ENCODE results near the gene CTSF. TPM values are rescaled to one million over a fixed set of nuclear protein-coding genes. Genes with fewer than 3 reads are reported as not detected.

Gene CTSF
- total and polyA plus RNA-seq, 2 donors from 2014 or later: 58.0 to 80.4 TPM

- Histone ChIP-seq H3K27ac (ENCODE audit: low read depth in 2 of 2, low read length in 2 of 2) (no peak overlapping the region), H3K4me1 (ENCODE audit: control insufficient read depth in 2 of 3, insufficient read depth in 2 of 3, low read depth in 1 of 3, low read length in 3 of 3) (peaks cover 0 to 4% (median 2%) of the 10 kb centered on the region in 3 donors), H3K4me3 (ENCODE audit: low read length in 3 of 3) (no peak overlapping the region), H3K9me3 (ENCODE audit: control insufficient read depth in 2 of 3, insufficient read depth in 1 of 3, low read length in 3 of 3) (no peaks in the 10 kb centered on the region), H3K27me3 (ENCODE audit: control insufficient read depth, insufficient read depth, low read length) (no peaks in the 10 kb centered on the region), H3K36me3 (ENCODE audit: control insufficient read depth in 2 of 3, insufficient read depth in 3 of 3, low read length in 3 of 3) (peaks cover 0 to 26% (median 11%) of the 10 kb centered on the region in 3 donors), H3K9ac (ENCODE audit: low read length in 3 of 3) (no peak overlapping the region)
- intact Hi-C loops (cut with DNase I): no loop called here
- peak in 1 of 5 donors; percentile 46 for DNase-seq
- FAIRE-seq: no peak
- TF ChIP-seq CTCF (IDR thresholded peaks at IDR 0.05; ENCODE audit: borderline replicate concordance, extremely low read depth, insufficient read depth): no peak
Observed at GRCh38 chr11:66603072-66603471, 34.7 kb upstream of the CTSF start.

- FAIRE-seq (no peak), DNase-seq (peak in 1 of 5 donors; percentile 11)
- intact Hi-C loops (cut with DNase I): no loop called here
- H3K36me3 ChIP-seq (ENCODE audit: control insufficient read depth in 2 of 3, insufficient read depth in 3 of 3, low read length in 3 of 3): peaks cover 0 to 26% (median 11%) of the 10 kb centered on the region in 3 donors
- H3K4me1 ChIP-seq (ENCODE audit: control insufficient read depth in 2 of 3, insufficient read depth in 2 of 3, low read depth in 1 of 3, low read length in 3 of 3): peaks cover 0 to 5% (median 4%) of the 10 kb centered on the region in 3 donors
- H3K27me3 ChIP-seq (ENCODE audit: control insufficient read depth, insufficient read depth, low read length): no peaks in the 10 kb centered on the region
- no peak overlapping the region for H3K27ac ChIP-seq (ENCODE audit: low read depth in 2 of 2, low read length in 2 of 2)
- no peak for TF ChIP-seq CTCF (IDR thresholded peaks at IDR 0.05; ENCODE audit: borderline replicate concordance, extremely low read depth, insufficient read depth)
- H3K9me3 ChIP-seq (ENCODE audit: control insufficient read depth in 2 of 3, insufficient read depth in 1 of 3, low read length in 3 of 3): no peaks in the 10 kb centered on the region
- H3K4me3 ChIP-seq (ENCODE audit: low read length in 3 of 3): no peak overlapping the region
- H3K9ac ChIP-seq (ENCODE audit: low read length in 3 of 3): no peak overlapping the region
Observed at GRCh38 chr11:66600631-66601233, 32.3 kb upstream of the CTSF start.

GRCh38 chr11:66600219-66600618 is 31.8 kb upstream of the CTSF start:
- Histone ChIP-seq H3K9ac (ENCODE audit: low read length in 3 of 3) (no peak overlapping the region), H3K4me1 (ENCODE audit: control insufficient read depth in 2 of 3, insufficient read depth in 2 of 3, low read depth in 1 of 3, low read length in 3 of 3) (peaks cover 0 to 9% (median 7%) of the 10 kb centered on the region in 3 donors), H3K9me3 (ENCODE audit: control insufficient read depth in 2 of 3, insufficient read depth in 1 of 3, low read length in 3 of 3) (no peaks in the 10 kb centered on the region), H3K27ac (ENCODE audit: low read depth in 2 of 2, low read length in 2 of 2) (no peak overlapping the region), H3K4me3 (ENCODE audit: low read length in 3 of 3) (no peak overlapping the region), H3K27me3 (ENCODE audit: control insufficient read depth, insufficient read depth, low read length) (no peaks in the 10 kb centered on the region), H3K36me3 (ENCODE audit: control insufficient read depth in 2 of 3, insufficient read depth in 3 of 3, low read length in 3 of 3) (peaks cover 0 to 21% (median 11%) of the 10 kb centered on the region in 3 donors)
- no peak for TF ChIP-seq CTCF (IDR thresholded peaks at IDR 0.05; ENCODE audit: borderline replicate concordance, extremely low read depth, insufficient read depth)
- intact Hi-C loops (cut with DNase I): no loop called here
- FAIRE-seq: no peak
- peak in 1 of 5 donors; percentile 11 for DNase-seq
